ENCODE measurements around the gene ZBTB45.

DNA sequence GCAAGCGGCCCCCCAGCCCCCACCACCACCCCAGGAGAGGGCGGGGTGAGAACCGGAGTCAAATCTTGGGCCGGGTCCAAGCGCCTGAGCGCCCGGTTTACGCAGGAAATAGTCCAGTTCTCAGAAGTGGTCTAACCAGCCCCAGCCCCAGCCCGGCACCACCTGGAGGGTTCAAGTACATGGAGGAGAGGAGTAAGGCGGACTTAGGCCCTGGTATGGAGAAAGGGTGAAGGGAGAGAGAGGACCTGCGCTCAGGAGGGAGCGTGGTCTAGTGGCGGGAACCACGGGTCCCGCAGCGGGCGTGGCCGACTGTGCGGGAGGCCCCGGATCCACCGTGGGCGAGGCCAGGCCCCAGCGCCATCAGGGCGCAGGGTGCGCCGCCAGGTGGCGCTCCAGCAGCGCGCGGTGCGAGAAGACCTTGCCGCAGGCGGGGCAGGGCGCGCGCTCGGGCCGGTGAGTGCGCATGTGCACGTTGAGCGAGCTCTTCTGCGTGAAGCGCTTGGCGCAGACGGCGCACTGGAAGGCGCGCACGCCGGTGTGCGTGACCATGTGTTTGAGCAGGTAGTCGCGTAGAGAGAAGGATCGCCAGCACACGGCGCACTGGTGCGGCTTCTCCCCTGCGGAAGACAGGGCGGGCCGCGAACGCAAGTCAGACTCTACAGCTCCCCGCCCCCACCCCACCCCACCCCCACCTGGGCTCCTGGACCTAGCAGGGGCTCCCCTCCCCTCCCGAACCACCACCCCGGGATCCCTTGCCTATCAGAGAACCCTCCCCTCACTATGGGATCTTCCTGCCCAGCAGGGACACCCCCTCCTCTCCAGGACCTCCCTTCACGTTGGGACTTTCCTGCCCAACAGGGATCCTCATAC lies 5.7 kb downstream of the ZBTB45 start:
- TF ChIP-seq CTCF (IDR thresholded peaks at IDR 0.05; ENCODE audit: poor library complexity, severe bottlenecking): peak; percentile 92
- TF ChIP-seq POLR2AphosphoS5 (IDR thresholded peaks at IDR 0.05): peak; percentile 64
- TF ChIP-seq RAD21 (conservative IDR thresholded peaks at IDR 0.05): peak; percentile 78
- no peak for TF ChIP-seq EZH2 (IDR thresholded peaks at IDR 0.05; ENCODE audit: borderline replicate concordance, insufficient read depth, low read length, poor library complexity, severe bottlenecking)
- peak; percentile 68 for TF ChIP-seq MXI1 (conservative IDR thresholded peaks at IDR 0.05; ENCODE audit: poor library complexity, severe bottlenecking)
- TF ChIP-seq TAF1 (IDR thresholded peaks at IDR 0.05; ENCODE audit: low read depth): no peak
- no peak for TF ChIP-seq EP300 (conservative IDR thresholded peaks at IDR 0.05; ENCODE audit: poor library complexity, severe bottlenecking)
- TF ChIP-seq REST (IDR thresholded peaks at IDR 0.05; ENCODE audit: borderline replicate concordance): no peak
- TF ChIP-seq SMC3 (conservative IDR thresholded peaks at IDR 0.05; ENCODE audit: poor library complexity): peak; percentile 79

Data from neural cell (in vitro differentiated cells).